GM21526 (cell line): ENCODE results near the gene XXYLT1.
"Not testable (repeated sequence)": the region's sequence is repeated elsewhere in the genome, so short reads cannot be mapped to it uniquely, and the experiment has no call there.

Experiments
- ATAC-seq: cut with Tn5 transposase; IDR thresholded peaks from one replicate; pipeline ENCODE4 v1.9.1; 2021; ENCODE audit warnings: moderate library complexity; ENCODE audit not compliant: unreplicated experiment, low FRiP score

Gene XXYLT1

GRCh38 chr3:195037586-195037985 is 233.4 kb downstream of the XXYLT1 start:
- not testable (repeated sequence) for ATAC-seq

DNA sequence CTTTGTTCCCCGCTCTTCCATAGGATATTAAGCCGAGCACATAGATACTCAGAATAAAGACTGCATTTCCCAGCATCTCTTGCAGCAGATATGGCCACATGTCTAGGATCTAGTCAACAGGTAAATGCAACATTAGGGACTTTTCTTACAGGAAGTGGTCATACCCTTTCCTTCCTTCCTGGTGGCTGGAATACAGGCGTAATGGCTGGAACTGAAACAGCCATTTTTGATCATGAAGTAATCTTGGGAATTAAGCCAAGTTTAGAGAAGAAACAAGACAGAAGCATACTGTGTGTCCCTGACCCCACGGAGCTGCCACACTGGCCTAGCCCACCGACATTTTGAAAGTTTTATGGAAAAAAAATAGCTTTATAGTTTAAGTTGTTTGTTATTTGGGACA is 234.0 kb downstream of the XXYLT1 start:
- no peak for ATAC-seq

DNA sequence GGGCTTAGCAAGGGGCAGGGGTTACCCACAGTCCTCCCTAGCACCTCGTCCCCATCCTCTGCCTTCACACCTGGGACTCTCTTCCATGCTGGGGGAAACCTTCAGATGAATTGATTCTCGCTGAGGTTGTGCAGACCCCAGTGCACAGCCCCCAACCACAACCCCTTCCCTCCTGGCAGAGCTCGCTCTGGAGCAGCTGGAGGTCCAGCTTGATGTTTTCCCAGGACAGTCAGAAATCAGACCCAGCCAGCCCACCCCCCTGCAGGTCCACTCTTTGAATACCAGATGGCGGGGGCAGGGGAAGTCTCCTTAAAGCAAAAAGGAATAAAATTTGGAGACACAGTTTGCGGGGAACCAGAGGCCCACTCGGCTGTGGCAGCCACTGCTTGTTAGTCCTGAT is 234.4 kb downstream of the XXYLT1 start:
- ATAC-seq, result no peak

DNA sequence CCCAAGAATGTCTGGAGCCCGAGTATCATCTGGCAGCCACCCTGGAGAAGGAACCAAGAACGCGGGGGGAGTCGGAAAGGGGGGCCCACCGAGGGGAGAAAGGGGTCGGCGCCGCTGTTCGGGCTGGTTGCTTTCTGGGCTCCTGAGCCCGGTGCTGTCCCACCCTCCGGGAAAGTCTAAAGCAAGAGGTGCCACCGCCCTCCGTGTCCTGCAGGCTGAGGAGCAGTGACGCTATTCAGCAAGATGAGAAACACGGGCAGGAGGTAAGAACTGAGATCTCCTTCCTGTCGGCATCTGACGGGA is 234.8 kb downstream of the XXYLT1 start:
- ATAC-seq, result no peak

DNA sequence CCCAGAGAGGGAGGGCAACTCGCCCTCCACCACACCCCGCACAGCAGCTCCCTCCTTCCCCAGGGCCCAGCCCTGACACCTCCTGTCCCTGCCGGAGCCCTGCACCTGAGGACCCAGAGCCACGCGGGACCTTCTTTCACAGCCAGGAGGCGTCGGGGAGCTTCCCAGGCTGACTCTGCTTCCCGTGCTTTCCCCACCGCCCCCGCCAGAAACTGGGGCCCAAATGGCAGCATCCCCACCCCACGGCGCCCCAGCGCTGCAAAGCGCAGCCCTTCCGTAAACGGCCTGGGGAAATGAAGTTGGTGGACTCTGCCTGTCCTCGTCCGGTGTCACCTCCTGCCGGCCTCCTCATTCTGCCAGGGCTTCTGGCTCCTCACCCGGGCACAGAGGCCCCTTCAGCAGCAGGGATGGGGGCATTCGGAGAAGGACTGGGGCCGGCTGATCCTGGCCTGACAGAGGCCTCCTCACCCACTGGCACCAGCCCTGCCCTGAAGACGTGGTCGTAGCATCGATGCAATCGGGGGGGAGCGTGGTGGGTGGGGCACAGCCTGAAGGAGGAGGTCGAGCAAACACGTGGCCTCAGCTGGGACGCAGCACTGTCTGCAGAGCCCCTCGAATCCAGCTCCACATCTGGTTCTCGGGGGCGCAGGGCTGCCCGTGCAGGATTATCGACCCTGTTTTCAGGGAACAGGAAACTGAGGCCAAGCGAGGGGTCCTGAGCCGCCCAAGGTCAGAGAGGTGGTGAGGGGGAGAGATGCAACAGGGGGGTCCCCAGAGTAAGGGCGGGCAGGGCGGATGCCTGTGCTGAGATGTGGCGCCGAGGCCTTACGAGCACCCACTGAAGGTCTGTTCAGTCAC is 235.4 kb downstream of the XXYLT1 start:
- no peak for ATAC-seq

GRCh38 chr3:195034541-195034940 is 236.4 kb downstream of the XXYLT1 start:
- no peak for ATAC-seq

GRCh38 chr3:195034101-195034500 is 236.9 kb downstream of the XXYLT1 start:
- ATAC-seq, result no peak

DNA sequence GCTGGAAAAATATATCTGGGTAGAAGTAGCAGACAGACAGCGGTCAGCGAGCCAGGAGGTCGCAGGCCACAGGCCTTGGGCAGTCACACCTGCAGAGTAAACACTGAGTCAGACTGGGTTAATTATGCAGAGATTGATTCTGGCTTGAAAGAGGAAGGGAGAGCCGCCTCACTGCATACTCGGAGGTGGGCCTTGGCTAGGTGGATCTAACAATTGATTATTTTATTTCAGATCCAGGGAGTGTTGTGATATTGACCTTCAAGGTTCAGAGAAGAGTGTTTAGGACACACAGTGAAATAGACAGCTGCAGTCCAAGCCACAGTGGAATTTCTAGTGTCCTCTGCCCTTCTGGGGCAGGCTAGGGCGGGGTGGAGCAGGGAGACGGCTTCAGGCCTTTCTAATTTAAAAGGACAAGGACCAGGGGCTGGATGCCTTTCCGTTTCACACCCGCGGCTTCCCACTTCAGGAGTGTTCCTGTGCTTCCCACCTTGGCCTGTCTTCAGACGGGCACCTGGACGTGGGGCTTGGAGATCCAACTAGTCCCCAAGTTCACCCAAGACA is 237.3 kb downstream of the XXYLT1 start:
- ATAC-seq, result no peak

DNA sequence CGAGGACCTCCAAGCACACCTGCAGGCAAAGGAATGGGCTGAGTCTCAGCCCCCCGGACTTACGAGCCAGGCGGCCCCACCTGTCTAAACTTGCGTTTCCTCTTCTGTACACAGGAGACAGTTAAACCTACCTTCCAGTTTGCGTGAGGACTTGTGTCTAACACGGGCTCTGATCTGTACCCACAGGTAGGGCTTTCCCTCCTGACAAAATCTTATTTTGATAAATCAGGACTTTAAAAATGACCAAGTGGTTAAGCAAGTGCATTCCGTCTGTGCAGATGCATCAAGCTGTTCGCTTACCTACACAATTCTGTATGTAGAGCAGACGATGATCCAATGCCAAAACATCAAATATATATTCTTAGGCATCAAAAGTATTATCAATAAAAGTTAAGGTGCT is 238.0 kb downstream of the XXYLT1 start:
- ATAC-seq, result no peak

DNA sequence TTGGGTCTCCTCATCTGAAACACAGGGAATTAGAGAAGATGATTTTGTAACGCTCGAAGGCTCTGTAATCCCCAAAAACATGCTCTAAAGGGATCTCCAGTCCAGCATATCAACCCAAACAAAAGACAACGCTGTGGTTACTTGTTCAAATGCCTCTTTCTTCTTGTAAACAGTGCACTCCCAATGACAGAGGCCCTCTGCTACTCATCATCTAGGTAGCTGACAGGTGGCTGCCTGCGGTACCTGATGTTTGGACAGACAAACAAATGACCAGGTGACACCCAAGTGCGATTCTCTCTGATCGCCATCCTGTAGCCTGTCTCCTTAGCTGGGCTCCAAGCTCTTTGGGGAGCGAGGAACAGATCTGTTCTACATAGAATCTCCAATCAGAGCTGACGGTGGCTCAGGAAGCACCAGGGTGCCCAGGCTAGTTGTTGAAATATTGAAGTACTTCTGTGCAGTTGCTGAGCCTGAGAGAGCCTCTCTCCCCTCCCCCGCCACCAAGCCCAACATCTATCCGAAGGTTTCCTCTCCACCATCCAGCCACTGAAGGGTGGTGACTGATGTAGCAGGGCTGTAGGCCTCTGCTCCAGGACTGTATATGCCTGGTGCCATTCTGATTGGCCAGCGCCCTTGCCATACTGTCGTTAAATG is 238.7 kb downstream of the XXYLT1 start:
- ATAC-seq, result no peak

- no peak for ATAC-seq
Measured at GRCh38 chr3:195031574-195032003, 239.4 kb downstream of the XXYLT1 start.

- no peak for ATAC-seq
Measured at GRCh38 chr3:195030791-195031321, 240.1 kb downstream of the XXYLT1 start.

- ATAC-seq, result no peak
Measured at GRCh38 chr3:195028877-195029606, 241.9 kb downstream of the XXYLT1 start.

- no peak for ATAC-seq
Measured at GRCh38 chr3:195025884-195026200, 245.1 kb downstream of the XXYLT1 start.

DNA sequence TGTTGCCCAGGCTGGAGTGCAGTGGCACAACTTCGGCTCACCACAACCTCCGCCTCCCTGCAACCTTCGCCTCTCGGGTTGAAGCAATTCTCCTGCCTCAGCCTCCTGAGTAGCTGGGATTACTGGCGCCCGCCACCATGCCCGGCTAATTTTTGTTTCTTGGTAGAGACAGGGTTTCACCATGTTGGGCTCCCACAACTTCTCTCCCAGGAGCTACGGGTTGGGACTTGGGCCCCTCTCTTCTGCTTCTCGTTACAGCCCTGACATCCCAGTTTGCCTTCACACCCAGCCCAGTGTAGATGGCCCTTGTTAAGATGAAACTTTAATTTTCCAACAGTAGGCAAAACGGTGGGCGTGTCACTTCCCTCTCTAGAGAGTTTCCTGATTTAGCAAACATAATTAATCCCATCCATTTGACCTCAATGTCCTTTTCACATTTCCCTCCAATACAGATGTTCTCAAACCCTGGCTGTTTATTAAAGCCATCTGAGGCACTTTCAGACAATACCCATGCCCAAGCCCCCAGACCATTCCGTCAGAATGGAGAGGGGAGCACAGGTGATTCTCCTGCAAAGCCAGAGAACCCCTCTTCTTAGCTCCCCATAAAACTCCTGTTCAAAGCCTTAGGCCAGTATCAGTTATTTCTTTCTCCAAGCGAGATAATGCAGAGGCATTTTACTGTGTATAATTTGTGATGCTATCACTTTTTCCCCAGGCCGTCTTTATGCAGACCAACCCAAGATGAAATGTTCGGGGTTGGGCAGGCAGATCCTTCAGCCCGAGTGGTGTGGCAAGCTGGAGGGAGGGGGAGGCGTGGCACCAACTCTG is 245.7 kb downstream of the XXYLT1 start:
- no peak for ATAC-seq

GRCh38 chr3:195023989-195024388 is 247.0 kb downstream of the XXYLT1 start:
- ATAC-seq, result no peak

DNA sequence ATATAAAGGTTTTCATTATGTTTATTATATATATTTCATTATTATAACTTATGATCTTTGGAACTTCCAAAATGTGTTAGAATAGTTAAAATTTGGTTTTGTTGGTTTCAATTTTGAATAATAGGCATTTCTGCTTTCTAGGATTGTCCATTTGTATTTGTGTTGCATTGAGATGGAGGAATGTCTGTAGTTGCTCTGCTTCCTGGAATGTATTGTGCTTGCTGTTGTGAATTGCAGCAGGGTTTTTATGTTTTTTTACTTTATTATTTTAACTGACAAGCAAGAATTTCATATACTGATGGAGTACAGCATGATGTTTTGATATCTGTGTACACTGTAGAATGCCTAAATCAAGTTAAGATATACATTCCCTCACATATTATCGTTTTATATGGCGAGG is 247.4 kb downstream of the XXYLT1 start:
- ATAC-seq, result no peak

GRCh38 chr3:195021692-195022091 is 249.3 kb downstream of the XXYLT1 start:
- no peak for ATAC-seq

DNA sequence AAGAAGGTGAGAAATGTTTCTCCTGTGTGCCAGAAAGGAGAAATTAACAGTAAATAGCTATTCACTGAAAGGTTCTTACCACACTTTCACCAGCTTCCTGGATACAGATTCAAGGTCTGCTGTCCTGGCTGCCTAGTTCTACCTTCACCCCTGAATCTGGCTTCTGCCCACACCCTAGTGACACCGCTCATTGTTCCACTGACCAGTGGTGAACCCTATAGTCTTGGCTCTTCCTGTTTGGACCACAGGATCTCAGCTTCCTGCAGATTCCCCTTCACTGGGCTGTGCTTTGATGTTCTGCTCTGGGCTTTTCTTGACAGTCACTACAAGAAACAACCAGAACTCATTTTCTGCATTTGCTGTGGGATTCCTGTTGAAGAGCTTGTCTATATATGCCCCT is 250.0 kb downstream of the XXYLT1 start:
- ATAC-seq, result no peak

DNA sequence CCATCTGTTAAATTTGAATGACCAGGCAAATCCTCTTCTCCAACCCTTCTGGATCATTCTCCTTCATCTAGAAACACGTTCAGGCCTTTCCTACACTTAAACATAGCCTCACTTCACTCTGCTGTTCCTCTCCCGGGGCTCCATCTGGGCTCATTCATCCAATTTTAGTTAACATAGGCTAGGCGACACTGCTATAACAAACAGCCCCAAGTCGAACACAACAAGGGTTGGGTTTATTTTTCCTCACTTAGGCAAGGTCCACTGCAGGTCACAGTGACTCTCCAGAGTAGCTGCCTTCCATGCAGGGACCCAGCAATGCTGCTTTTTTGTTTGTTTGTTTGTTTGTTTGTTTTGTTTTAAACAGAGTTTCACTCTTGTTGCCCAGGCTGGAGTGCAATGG is 250.8 kb downstream of the XXYLT1 start:
- ATAC-seq, result no peak
